ENCODE results near the gene RBM38.

RBM38 gene

DNA sequence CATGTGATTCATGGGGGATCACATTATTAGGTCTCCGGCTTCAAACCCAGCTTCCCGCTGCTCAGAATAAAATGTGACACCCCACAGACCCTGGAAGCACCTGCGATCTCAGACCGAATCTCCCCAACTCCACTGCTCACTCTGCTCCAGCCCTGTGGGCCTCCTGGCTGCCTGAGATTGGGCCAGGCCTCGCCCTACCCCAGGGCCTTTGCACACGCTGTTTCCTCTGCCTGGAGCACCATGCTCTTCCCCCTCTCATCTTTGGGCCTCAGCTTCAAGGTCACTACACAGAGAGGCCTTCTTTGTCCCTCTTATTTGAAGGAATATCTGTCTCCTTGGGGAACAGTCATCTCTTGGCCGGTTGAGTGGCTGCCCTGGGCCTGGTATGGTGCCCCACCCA, 48.8 kb downstream of the RBM38 start:
- DNase-seq = no peak

DNA sequence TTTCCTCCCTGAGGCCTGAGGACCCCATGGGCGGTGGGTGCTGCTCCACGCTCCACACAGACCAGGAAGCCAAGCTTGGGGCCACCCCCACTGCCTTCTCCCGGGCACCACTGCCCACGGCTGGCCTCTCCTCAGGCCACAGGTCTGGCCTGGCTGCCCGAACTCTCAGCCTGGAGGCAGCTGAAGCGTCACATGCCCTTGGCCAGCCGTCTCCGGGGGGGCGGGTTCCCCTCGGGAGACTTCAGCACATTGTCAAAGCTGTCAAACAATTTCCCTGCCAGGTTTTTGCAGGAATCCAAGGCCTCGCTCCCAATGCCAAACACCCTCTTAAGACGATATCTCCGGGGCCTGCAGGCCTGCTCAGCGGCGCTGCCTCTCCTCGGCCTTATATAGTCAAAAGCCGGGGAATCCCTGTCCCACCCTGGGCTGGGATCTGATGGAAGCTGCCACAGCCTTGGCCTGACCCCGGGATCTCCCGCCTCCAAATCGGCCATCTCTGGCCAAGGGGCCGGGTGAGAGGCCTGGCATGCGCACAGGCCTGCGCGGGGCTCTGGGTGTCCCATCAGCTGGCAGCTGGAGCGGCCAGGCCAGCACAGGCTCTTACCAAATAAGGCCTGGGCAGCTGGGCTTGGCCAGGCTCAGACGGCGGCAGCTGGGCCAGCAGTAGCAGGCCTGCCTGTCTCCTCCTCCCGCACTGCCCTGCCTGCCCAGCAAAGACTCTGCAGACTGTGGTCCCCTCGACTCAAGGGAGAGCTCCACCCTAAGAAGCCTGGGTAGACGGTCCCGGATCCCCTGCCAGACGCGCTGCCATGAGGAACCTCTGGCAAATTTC, 49.7 kb downstream of the RBM38 start:
- DNase-seq = no peak

DNA sequence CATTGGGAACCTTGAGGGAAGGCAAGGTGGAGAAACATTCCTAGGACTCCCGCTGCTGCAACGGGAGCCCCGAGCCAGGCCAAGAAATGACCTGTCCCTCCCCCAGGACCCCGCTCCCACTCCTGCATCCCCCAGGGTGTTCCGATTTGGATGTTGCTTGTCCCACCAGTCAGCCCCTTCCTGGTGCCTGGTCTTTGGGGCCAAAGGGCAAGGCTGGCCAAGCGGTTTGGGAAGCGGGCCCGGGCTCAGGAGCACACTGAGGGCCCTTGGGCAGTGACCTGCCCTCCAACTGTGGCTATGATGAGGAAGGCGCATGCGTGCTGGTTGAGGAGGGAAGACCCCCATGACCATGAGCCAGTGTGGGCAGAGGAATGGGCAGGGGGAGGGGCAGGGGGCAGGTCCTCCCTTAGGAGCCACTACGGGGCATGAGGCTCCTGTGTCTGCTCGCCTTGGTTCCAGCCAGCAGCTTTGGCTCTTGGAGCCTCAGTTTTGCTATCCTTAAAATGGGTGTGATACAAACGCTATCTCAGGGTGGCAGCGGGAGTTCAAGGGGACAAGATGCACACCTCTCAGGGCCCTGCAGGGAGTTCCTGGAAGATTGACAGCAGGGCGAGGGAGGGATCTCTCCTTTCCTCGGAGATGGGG, 50.4 kb downstream of the RBM38 start:
- no peak for DNase-seq

DNA sequence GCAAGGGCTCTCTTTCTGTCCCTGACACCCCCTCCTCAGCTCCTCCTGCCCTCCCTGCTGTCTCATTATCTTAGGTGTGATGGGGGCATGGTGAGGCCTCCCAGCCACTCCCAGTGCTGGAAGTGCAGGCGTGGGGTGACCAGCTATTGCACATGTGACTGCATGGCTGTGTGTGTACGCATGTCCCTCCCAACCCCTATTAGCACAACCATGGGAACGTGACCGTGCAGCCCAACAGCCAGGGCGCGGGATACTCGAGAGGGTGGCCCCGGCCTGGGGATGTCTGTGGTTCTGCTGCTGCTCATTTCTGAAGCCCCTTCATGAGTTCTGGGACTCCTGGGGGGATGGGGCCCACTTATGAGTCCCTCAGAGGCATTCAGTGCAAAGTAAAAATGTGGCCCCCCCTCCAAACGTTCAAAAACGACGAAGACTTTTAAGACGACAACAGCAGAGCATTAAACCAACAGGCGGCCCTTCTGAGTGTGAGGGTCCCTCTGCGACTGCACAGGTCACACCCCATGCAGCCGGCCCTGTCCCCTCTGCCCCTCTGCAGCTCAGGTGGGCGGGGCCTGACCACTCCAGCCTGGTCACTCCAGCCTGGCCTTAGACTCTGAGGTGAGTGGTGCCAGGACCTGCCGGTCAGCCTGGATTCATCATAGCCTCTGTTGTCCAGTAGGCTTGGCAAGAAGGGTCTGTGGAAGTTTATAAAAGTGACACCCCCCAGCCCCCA, 51.1 kb downstream of the RBM38 start:
- DNase-seq = no peak

DNA sequence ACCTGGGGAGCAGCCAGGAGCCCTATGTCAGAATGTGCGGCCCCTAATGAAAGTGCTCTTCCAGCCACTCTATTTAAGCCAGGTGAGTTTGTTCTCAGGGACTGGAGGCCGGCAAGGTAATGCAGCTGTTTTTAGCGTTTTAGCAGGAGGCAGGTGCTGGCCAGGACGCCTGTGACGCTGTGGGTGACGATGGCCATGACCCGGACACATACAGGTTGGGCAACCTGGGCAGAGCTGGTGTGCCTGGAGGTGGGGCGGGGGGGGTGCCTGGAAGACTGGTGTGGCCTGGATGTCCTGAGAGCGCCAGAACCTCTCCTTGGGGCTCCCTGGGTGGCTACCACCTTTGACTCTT, 51.7 kb downstream of the RBM38 start:
- no peak for DNase-seq

DNA sequence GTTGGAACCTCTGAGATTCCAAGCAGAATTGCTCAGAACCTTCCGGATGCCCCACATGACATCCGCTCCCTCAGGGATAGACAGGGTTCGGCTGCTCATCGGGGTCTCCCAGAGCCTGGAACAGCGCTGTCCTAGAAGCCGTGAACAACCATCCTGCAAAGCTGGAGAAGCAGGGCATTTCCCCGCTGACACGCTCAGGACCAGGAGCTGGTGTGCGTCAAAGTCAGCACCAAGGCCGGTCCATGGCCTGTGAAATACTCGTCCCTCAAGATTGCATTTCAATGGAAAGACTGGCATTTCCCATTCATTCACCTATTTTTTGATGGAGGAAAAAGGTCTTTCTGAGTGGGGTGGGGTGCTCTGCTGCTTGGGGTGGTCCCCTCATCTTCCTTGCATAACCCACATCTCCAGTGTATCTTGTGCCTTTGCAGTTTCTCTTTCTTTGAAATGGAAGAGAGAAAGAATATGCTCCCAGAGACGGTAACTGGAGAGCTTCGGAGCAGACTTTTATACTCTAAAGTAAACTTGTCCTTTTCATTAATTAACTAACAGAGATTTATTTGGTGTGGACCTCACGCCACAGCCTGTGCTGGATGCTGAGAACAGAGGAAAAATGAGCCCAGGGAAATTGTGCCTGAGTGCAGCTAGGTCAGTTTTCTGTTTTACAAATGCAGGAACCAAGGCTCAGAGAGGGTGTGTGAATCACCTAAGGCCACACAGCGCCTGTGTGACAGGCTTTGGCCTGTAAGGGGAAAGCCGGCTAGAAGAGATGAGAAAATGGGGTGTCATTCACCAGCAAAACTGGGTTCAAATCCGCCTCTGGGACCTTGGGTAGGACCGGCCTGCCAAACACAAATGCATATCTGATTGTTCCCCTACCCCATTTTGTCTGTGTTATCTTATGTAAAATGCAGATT, 52.4 kb downstream of the RBM38 start:
- no peak for DNase-seq

DNA sequence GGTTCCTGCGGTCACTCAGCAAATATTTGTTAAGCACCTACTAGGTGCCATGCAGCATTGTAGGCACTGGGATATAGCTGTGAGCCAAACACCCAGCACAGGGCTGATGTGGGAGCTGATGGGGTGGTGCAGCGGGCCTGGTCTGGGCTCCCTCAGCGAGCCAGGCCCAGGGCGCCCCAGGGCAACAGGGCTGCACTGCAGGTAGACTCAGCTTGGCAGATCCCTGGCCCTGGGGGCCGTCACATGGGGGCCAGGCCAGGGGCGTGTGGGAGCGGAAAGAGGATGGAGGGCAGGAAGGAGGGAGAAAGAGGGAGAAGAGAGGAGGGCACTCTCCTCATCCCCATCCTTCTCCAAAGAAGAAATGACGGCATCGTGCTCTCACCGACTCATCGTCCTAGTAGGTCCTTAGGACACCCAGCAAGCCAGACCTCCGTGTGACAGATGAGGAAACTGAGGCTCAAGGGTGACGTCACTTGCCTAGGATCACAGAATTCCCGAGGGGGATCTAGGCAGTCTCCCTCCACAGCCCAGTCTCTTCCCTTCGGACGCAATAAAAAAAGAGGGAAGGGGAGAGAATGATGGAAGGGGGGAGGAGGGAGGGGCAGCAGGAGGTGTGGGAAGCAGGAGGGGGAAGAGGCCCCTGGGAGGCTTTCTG, 53.3 kb downstream of the RBM38 start:
- no peak for DNase-seq

DNA sequence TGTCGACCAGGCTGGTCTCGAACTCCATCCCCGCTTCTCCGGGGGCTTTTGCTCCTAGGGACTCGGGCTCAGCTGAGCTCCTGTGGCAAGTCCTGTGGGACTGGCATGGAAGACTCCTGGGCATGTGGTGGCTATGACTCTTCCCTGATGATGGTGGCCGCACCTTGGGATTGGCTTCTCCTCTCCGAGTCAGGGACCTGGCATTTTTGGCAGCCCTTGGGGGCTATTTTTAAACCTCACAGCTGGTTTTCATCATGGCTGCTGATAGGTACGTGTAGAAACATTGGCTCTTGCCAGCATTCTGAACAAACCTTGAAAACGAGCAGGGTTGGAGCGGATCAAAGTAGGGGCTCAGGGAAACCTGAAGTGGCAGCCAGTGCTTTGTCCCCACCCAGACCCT, 54.1 kb downstream of the RBM38 start:
- no peak for DNase-seq

DNA sequence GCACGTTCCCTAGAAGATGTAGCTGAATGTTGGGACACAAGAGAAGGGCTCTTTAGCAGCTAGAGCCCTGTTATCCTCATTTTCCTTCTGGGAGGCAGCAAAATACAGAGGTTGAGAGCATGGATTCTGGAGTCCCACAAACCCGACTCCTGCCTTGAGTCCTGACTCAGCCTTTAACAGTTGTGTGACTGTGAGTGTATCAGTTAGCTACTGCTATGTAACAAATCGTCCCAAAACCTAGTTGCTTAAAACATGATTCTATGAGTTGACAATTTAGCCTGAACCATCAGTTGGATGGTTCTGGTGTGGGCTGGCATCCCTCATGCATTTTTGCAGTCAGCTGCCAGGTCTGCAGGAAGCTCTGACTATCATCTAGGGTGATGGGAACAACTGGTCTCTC, 54.6 kb downstream of the RBM38 start:
- DNase-seq = no peak

DNA sequence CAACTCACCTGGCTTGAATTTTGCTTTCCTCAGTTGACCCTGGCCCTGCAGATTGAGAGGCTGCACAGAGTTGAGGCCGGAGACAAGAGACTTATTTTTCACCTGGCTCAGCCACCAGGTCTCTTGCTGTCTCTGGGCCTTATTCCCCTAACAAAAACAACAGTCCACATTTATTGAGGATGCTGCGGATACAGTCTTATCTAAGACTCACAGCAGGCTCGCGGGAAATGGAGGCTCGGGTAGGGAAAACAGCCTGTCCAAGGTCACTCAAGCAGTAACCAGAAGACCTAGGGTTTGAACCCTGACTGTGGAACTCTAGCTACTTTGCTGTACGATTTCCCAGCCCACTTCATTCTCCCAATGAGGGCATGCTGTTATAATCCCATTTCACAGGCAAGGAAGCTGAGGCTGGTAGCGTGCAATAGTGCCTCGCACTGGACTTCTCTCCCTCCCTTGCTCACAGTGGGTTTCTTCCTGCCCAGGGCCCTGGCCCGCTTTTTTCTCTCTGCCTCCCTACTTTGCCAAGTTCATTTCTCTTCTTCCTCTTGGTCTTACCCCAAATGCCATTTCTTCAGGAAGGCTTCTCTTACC, 57.7 kb downstream of the RBM38 start:
- no peak for DNase-seq

DNA sequence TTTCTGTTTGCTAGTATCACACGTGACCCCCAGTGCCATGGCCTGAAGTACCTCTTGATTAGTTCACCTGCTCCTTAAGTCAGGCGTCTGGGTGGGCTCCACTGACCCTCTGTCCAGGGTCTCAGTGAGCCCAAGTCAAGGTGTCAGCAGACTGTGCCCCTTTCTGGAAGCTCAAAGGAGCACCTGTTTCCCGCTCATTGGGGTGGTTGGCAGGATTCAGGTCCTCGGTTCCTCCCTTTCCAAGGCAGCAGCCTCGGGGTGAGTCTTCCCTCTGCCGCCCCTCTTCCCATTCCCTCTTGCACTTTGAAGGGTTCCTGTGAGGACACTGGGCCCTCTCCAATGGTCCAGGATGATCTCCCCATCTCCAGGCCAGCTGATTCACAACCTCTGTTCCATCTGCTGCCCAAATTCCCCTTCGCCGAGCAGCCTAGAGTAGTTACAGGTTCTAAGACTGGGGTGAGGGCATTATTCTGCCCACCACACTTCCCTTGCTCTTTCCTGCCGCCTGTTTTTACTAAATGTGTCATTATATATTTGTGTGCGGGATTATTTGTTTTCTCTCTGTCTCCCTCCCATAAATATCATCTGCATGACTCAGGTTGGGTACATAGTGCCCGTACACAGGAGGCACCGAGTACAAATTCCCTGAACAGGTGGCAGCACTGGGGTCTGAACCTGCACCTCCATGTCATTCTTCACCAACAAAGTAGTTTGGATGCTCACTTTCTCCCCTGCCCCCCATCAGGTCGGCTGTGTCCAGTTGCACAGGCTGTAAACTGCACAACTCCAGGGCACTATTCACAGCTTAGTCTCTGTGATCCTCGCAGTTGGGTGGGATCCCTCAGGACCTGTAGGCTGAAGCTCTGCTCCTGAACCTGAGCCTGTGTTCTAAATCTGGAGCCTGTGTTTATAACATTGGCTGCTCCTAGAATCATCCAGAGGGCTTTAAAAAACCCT, 58.5 kb downstream of the RBM38 start:
- no peak for DNase-seq

DNA sequence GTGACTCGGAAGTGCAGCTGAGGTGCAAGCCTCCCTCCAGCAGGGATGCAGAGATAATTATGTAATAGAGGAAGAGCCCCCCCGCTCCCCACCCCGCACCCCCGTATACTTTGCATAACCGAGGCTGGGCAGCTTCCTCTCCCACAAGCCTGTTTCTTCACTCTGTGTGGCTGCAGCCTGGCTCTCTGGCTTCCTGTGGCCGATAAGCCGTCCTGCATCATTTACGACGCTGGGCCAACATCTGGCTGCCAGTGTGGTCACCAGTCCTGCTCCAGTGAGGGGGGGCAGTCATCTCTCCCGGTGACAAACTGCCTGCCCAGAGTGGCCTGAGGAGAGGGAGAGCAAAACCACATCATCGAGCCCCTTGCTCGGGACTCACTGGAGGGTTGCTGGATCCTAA, 59.2 kb downstream of the RBM38 start:
- no peak for DNase-seq

DNA sequence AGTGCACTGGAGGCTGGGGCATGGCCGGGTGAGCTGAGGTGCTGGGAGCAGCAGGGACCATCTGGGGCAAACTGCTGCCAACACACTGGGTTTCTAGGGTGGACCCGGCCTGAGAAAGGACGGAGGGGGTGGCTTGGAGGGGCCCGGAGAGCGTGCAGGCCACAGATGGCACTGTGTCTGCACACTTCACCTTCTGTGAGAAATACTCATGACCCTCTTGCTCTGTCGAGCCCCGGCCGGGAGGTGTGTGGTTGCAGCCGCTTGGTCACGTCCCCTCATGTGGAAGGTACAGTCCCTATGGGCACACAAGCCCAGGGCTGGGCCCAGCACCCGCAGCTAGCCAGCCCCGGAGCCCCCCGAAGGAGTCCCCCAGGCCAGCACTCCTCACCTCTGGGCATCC, 59.7 kb downstream of the RBM38 start:
- no peak for DNase-seq

DNA sequence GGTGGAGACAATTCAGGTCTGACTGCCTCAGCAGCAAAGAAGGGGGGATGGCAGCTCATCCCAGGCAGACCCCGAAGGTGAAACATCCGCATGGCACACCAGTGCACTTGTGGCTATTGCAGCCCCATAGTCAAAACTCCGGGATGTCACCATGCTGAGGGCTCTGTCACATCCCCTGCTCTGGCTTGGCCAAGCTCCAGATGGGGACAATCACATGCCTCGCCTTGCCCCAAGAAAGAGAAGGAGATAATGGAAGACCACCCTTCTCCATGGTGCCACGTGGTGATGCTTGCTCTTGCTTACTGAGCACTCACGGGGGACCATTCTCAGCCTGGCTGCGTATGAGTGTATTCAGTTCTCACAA, 60.2 kb downstream of the RBM38 start:
- no peak for DNase-seq

DNA sequence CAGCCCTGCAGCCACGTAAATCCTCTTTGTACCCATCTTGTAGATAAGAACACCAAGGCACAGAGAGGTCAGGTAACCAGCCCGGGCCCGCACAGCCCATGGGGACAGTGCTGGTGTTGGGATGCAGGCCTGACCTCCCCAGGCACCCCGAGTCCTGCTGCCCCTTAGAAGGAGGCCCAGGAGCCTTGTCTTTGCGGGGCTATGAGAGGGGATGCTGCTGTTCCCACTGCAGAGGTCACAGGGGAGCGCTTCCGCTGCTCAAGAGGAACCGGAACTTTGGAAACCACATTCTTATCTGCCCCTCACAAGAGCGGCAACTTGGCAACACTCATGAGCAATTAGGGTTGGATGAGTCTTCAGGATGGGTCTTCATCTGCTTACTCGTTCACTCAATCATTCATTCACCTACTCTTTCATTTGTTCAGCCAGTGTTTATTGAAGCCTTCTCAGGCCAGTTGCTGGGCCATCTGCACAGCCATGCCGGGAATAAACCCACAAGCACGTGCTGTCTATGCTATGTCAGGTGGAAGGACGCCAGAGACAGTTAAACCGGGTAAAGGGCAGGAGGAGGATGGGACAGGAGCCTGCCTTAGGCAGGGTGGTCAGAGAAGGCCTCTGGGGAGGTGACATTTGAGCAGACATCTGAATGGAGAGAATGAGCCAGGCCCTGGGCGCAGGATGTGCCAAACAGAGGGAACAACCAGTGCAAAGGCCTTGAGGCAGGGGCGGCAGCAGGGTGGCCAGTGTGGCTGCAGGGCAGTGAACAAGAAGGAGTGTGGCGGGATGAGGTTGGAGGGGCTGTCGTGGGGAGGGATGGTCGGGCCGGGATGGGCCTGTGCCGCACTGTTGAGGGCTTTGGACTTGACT, 60.8 kb downstream of the RBM38 start:
- DNase-seq = no peak

DNA sequence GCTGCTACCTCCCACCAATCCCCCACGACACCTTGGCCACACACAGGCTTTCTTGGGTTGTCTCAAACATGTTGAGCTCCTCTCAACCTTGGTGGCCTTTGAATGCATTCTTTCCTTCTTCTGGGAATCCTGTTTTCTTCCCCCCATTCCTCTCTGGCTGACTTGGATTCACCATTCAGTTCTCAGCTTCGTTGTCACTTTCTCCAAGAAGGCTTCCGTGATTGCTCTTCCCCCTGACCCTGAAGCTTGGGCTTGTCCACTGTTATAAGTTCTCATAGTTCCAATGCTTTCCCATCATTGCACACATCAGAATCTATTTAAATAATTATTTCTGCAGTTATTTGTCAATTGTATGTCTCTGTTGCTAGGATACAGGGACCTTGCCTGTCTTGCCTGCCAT, 64.2 kb downstream of the RBM38 start:
- no peak for DNase-seq

DNA sequence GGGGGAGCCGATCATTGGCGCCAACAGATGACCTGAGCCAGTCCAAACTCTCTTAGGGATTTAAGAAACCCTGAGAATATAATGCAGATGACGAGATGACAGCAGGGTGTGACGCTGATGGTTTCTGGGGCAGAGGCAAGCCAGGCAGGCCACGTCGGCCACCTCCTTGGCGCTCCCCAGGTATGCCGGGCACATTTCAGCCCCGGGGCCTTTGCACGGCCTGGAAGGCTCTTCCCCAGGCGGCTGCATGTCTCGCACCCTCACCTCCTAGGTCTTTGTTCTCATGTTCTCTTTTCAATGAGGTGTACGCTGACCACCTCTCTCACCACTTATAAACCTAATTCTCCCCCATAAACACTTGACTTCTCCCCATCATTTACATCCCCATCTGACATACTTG, 64.9 kb downstream of the RBM38 start:
- DNase-seq = no peak

DNA sequence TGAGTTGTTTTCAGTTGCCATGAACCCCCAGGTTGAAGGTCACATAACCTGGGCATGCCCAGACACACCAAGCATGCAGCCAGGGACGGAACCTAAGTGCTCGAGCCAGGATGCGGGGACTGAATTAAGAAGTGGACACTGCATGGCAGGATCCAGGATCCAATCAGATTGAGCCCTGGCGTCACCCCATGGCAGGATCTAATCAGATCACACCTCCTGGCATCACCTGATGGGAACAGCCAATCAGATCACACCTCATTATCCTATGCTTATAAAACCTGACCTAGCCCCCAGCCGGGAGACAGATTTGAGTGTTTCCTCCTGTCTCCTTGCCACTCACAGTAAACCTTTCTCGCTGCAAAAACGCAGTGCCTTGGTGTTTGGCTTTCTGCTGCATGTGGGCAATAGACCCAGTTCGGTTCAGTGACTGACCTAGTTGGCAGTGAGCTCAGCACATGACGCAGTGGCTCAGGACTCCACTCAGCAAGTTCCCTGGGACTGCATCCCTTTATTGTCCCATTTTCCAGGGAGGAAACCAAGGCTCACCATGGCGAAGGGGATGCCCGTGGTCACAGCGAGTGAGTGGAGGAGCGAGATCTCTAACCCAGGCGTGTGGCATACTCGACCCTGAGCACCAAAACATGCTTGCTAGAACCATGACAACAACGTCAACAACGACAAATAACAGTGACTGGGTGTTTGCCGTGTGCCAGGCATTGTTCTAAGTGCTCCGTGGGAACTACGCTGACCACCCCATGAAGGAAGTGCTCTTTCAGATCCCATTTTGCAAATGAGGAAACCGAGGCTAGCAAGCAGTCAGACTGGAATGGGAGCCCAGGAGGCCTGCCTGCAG, 66.3 kb downstream of the RBM38 start:
- no peak for DNase-seq

Data from stimulated activated CD4-positive, alpha-beta T cell treated with anti-CD3 and anti-CD28 coated beads, Interleukin-4, amount 100 ng/mL, for 4 hours (primary cell).